GM19452 (cell line): Measurements from ENCODE around the gene GRIP1.

Experiments used
- ATAC-seq: cut with Tn5 transposase; IDR thresholded peaks from one replicate; pipeline ENCODE4 v1.9.1; 2021; ENCODE audit not compliant: unreplicated experiment

The GRIP1 gene

DNA sequence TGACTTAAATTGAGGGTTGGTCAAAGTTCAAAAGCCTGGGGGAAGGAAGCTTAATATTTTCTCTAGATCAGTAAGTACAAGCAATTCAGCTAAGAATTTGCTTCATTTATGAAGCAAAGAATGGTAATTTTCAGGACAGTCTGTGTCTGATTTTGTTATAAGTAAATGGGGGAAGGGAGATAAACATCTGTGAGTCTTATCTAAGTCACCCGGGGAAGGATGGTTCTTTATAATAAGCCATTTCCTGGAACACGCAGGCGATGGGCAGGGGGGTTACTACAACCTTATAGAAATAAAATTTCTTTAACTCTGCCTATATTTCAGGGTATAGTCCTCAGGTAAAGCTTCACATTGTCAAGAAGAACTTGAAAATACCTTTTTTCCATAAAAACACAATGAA, 333.7 kb downstream of the GRIP1 start:
- no peak for ATAC-seq

DNA sequence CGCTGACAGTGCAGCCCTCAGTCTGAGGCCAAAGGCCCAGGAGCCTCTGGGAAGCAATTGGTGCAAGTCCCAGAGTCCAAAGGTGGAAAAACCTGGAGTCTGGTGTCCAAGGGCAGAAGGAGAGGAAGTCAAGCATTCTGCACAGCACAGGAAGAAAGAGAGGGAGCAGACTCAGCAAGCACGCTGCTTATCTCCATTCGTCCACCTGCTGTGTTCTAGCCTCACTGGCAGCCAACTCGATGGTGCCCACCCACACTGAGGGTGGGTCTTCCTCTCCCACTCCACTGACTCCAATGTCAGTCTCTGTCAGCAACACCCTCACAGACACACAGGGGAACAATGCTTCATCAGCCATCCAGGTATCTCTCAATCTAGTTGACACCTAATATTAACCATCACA, 337.8 kb downstream of the GRIP1 start:
- no peak for ATAC-seq

DNA sequence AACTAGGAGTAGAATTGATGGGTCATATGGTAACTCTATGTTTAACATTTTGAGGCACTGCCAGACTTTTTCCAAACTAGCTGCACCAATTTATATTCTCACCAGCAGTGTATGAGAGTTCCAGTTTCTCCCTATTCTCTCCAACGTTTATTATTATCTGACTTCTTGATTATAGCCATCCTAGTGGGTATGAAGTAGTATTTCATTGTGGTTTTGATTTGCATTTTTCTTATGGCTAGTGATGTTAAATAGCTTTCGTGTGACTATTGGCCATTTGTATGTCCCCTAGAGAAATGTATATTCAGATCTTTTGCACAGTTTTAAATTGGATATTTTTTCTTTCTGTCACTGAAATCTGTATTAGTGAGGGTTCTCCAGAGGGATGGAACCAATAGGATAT, 338.7 kb downstream of the GRIP1 start:
- no peak for ATAC-seq

DNA sequence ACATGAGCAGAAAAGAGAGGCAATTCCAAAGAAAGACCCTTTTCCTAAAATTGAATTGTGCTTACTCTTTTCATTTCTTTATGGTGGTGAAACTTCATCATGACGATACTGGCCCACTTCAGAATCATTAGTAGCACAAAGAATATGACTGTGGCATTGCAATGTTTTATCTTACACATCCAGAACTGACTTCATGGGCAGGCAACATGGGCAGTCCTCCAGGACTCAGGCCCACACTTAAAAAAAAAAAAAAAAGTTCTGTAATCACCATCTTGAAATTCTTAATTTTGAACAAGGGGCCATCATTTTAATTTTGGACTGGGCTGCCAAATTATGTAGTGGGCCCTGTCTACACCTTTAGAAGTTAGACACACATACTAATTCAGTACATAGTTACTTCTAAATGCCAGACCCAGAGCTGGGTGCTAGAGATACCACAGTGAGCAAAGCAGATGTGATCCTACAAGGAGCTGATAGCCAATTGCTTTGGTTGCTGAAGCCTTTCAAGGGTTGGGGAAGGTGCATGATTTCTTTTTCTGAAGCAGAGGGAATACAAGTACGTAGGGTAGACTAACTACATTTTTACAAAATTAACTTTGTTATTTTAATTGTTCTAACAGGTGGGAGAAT, 341.4 kb downstream of the GRIP1 start:
- ATAC-seq, result no peak

DNA sequence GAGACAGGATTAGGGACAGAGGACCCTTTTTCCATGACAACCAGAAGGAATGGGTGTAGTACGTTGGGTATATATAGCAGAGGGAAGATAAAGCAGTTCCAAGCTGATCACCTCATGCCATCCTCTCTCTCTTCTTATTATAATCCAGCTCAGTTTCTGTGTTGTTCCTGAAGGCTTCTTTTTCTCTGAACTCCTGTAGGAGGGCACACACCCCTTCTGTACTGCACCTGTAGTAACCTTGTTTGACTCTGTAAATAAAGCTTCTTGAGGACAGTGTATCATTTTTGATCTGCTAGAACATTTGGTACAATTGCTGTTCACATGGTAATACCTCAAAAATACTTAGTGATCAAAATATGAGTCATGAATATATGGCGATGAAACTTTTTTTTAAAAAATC, 343.1 kb downstream of the GRIP1 start:
- ATAC-seq, result no peak

DNA sequence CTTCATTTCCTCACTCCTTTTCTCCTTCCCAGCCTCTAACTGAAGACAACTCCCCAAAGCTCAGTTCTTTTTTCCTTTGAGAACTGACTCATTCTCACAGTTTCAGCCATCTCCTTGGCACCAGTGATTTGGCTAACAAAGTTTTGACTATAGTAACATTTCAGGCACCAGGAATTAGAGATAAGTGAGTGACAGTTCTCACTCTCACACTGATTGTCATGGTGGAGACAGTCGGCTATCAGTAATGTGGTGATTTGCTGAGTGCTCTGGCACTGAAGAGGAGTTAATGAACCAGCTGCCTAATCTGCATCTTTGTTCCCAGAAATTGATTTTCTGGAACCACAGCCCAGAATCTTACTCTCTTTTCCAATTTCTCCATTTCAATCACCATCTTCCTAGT, 347.1 kb downstream of the GRIP1 start:
- no peak for ATAC-seq

DNA sequence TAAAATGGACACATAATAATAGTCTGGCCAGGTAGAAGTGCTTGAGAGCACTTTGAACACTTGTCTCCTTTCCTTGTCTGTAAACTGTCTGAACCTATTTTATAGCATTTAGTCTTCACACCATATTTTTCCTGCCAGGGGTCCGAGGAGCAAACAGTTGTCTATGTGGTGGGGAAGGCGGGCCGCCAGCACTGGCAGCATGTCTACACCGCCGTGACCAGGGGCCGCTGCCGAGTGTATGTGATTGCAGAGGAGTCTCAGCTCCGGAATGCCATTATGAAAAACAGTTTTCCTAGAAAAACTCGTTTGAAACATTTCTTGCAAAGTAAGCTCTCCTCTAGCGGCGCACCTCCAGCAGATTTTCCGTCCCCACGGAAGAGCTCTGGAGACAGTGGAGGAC, 347.9 kb downstream of the GRIP1 start:
- no peak for ATAC-seq

DNA sequence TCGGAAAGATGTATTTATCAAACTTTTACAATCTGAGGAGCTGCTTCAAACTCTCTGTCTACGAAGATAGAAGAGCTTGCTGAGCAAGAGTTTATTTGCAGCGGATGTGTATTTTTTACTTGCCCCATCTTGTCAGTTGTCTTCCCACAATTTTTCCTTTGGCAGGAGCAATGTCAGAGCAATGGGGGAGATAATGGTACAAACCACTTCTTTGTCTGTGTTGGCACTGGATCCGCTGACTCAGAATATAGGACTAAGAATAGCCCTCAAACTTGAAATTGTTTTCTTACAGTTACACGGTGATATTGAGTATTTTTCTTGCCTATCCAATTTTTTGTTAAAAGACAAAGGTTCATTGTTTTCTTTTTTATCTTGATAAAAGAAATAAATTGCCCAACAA, 348.9 kb downstream of the GRIP1 start:
- ATAC-seq, result no peak

DNA sequence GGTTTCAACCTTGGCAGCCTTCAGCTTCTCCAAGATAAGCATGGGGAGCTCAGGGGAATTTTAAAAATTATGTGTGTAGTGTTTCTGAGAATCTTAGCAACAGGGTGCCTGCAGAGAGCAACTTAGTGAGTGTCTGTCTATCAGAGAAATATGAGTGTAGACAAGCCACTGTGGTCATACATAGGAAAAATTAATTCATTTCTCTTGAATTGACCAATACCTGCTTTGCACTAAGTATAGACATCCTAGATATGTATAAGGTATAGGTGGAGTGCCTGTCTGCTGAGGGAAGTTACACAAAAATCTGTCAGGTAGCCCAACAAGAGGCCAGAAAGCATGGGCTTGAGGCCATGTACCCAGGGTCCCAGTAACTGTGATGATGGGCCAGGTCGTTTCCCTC, 355.9 kb downstream of the GRIP1 start:
- ATAC-seq, result no peak

DNA sequence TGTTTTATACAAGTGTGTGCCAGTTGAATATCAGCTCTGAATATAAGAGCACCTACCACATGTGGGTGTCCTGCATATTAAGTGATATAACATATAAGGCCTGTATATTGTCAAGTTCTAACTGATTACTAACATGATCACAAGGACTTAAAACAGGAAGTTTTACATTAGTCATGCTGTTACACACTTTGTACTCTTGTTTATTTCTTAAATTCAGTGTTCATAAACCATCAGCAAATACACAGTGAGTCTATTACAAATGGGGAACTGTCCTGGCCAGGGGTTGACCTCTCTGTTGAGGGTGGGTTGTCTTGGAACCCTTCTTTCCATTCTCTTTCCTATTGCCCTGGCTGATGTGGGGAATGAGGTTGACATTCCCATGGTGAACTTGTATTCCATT, 357.4 kb downstream of the GRIP1 start:
- no peak for ATAC-seq

DNA sequence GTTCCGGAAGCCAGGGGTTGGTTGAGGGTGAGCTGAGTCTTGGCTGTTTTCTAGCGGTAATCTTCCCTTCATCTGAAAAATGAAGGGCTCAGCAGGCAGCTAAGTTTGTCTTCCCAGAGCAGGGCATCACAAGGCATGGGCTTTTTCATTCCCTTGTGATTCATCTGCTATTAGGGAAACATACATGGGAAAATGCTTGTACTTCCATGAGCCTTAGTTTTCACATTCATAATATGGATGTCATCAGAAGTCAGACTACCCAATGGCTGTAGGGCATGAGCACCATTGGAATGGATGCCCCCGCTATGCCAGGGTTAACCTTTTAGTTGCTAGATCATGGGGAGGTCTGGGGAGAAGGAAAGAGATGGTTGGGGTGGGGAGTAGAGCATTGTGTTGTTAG, 357.9 kb downstream of the GRIP1 start:
- ATAC-seq, result no peak

DNA sequence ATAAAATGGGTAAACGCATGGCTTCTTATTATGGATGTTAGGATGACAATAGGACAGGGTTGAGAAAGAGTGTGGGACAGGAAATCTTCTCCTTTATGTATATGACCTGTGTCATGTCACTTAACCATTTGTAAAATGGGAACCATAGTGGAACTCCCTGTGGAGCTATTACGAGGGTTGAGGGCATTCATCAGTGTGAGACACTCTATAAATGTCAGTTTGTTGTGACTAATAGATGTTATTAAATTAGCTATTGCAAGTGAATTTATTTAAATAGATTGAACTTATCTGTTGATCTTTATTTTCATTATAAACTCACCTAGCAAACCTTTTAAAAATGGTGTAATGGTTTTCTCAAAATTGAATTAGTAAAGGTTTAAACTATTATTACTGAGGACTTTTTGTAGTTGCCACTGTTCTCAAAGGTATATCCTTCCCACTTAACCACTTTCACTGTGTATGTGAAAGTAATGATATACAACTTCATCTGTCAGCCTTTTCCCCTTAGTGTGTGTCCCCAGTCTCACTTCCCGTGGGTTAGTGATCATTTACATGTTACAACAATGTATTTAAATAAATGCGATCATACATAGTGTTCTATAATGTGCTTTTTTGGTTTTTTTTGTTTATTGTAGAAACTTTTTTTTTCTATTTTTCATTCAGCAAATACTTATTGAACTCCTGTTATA, 359.5 kb downstream of the GRIP1 start:
- no peak for ATAC-seq

DNA sequence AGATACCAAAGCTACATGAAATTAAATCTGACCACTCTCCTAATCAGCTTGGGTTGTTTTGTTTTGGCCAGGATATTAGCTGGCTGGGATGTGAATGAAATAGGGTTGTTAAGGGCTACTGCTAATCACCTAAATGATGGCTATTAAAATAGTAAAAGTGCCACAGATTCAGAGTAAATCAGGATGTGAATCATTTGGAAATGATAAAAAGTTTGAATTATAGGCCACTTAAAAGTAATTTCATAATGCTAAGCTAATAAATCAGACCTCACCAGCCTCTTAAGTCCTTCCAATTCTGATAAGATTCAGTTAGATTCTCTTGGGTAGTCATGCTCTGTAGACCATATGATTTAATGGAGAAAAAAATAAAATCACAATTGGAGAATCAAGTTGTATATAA, 364.6 kb downstream of the GRIP1 start:
- no peak for ATAC-seq

DNA sequence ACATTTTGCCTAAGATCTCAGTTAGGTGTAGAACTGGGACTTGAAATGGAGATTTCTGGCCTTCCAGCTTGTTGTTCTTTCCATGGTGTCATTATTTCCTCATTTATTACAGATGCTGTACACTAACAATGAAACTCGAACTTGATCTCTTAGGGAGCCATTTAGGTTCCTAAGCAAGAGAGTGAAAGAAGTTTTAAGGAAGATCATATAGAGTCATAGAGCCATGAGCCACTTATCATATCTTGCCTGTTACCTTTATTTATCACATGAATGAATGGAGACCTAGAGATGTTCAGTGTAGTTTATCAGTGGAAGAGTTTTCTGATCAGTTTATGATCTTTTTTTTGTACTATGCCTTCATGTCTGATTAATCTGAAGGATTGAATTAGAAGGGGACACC, 366.7 kb downstream of the GRIP1 start:
- ATAC-seq, result no peak

DNA sequence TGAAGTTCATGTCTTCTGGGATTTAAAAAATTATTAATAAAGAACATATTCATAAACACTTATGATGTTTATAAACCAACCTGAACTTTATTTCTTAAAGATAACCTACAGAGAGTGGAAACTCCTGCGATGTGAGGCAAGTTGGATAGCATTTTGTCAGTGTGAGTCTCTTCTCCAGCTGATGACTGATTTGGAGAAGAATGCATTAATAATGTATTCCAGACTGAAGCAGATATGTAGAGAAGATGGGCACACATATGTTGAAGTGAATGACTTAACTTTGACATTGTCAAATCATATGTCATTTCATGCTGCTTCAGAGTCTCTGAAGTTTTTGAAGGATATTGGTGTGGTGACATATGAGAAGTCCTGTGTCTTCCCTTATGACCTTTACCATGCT, 369.3 kb downstream of the GRIP1 start:
- ATAC-seq, result no peak

DNA sequence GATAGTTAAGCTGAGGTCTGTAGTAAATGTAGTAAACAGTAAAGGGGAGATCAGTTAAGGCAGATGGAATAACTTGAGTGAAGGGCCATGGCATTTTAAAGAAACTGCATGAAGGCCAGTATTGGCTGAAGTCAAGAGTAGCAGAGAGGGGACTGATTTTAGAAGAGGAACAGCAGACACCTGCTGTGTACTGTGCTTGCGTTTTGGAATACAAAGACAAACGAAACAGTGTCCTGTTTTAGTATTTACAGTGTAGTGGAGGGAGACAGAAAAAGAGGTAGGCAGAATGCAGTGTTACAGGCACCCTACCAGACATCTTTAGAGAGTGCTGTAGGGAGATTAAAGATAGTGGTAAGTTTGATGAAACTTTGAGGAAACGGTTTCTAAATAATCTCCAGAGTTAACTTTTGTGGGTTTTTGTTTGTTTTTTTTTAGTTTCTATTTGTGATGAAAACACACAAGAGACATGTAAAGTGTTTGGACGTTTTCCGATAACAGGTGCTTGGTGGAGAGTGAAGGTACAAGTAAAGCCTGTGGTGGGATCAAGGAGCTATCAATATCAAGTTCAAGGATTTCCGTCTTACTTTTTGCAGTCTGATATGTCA, 374.5 kb downstream of the GRIP1 start:
- ATAC-seq, result no peak

DNA sequence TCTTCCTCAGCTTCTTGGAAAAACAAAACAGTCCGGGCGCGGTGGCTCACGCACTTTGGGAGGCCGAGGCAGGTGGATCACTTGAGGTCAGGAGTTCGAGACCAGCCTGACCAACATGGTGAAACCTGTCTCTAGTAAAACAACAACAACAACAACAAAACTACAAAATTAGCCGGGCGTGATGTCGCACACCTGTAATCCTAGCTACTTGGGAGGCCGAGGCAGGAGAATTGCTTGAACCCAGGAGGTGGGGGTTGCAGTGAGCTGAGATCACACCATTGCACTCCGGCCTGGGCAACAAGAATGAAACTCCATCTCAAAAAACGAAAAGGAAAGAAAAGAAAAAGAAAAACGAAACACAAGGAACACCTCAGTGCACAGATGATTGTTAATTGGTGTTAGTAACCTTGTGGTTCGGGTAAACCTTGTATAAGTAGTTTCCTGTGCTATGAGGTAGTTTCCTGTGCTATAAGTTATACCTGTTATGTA, 375.5 kb downstream of the GRIP1 start:
- peak; percentile 52 for ATAC-seq

DNA sequence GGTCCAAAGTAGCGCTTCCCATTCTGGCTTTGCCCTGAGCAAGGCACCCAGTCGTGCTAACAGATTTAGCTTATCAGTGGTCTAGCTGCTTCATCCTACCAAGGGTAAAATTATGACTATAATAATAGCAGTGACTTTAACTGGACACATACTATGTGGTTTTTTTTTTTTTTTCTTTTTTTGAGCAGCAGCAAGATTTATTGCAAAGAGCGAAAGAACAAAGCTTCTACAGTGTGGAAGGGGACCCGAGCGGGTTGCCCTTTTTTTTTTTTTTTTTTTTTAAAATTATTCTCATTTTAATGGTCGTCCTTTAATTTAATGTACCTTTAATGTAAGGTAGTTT, 376.1 kb downstream of the GRIP1 start:
- no peak for ATAC-seq

DNA sequence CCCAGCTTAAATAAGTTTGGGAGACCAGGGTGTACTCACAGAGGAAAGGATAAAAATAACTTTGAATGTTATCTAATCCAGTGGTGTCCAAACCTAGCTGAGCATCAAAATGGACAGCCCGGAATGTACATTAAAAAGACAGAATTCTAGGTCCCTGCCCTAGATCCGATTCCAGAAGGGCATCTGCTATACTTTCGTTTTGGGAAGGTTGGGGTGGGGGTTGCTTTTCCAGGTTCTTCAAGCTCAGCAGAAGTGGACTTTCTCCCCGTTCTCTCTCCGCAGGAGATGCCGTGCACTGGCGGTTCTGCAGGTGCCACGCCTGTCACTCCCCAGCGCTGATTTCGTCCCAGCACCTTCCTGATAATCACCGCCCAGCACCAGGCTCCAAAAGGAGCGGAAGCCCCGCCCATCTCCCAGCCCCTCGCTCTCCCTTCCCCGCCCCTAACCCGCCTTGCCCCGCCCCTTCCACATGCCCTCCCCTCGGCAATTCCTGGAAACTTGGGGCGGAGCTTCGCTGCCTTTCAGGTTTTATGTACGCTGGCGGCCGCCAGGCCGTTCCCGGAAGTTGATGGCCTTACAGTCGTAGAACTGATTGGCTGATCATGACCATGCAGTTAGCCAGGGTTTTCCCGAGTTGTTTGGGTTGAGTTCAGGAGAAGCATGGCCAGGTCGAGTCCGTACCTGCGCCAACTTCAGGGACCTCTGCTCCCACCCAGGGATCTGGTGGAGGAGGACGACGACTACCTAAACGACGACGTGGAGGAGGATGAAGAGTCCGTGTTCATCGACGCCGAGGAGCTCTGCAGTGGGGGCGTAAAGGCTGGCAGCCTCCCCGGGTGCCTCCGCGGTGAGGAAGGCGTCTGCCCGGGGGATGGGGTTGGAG, 376.7 kb downstream of the GRIP1 start, which contains the start of gene HELB:
Gene HELB (plus strand): TSS at position 550 of the 883 bp plus-strand sequence. CDS start 111 bp downstream, at position 661.
- peak; percentile 86 for ATAC-seq

DNA sequence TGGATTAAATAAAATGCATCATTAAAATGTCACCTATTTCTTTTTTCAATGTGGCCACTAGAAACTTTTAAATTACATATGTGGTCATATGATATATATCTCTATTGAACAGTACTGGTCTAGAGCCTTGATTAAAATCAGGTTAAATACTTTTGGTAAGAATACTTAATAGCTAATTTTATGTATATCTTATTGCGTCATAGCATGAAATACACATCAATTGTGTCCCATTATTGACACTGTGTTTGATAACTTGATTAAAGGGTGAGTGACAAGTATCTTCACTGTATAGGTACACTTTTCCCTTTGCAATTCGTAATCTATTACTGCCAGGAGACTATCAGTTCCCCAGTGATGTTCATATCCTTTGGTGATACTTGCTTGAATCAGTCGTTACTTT, 381.0 kb downstream of the GRIP1 start:
- no peak for ATAC-seq
